Measurements from ENCODE around the gene MARCKS. TPM values are rescaled to one million over a fixed set of nuclear protein-coding genes. Genes with fewer than 3 reads are reported as not detected.

Gene MARCKS
- total RNA-seq, 4 donors from 2014 or later: 33.7 to 42.9 (median 36.7) TPM

- H3K4me1 ChIP-seq: no peaks in the 10 kb centered on the region
- no peaks in the 10 kb centered on the region for H3K27me3 ChIP-seq
- TF ChIP-seq CTCF (IDR thresholded peaks at IDR 0.05) (no peak), POLR2A (IDR thresholded peaks at IDR 0.05) (no peak)
- no peak overlapping the region for H3K27ac ChIP-seq
- H3K36me3 ChIP-seq: no peaks in the 10 kb centered on the region
- H3K9me3 ChIP-seq: no peaks in the 10 kb centered on the region
- H3K4me3 ChIP-seq: no peak overlapping the region
- no peak for DNase-seq
Observed at GRCh38 chr6:113888956-113889630, 31.9 kb downstream of the MARCKS start.

GRCh38 chr6:113893451-113893850 is 36.3 kb downstream of the MARCKS start:
- no peaks in the 10 kb centered on the region for H3K9me3 ChIP-seq
- no peak for DNase-seq
- no peaks in the 10 kb centered on the region for H3K27me3 ChIP-seq
- H3K36me3 ChIP-seq: no peaks in the 10 kb centered on the region
- H3K4me1 ChIP-seq: no peaks in the 10 kb centered on the region
- H3K27ac ChIP-seq: no peak overlapping the region
- no peak overlapping the region for H3K4me3 ChIP-seq
- no peak for TF ChIP-seq POLR2A (IDR thresholded peaks at IDR 0.05)
- no peak for TF ChIP-seq CTCF (IDR thresholded peaks at IDR 0.05)

- no peak overlapping the region for H3K4me3 ChIP-seq
- no peak overlapping the region for H3K27ac ChIP-seq
- no peak for TF ChIP-seq CTCF (IDR thresholded peaks at IDR 0.05)
- TF ChIP-seq POLR2A (IDR thresholded peaks at IDR 0.05): no peak
- H3K9me3 ChIP-seq: no peaks in the 10 kb centered on the region
- DNase-seq: no peak
- H3K27me3 ChIP-seq: no peaks in the 10 kb centered on the region
- H3K4me1 ChIP-seq: no peaks in the 10 kb centered on the region
- no peaks in the 10 kb centered on the region for H3K36me3 ChIP-seq
Observed at GRCh38 chr6:113893866-113894265, 36.7 kb downstream of the MARCKS start.

GRCh38 chr6:113894712-113895674 is 37.8 kb downstream of the MARCKS start:
- no peak for TF ChIP-seq CTCF (IDR thresholded peaks at IDR 0.05)
- TF ChIP-seq POLR2A (IDR thresholded peaks at IDR 0.05): no peak
- Histone ChIP-seq H3K36me3 (no peaks in the 10 kb centered on the region), H3K27me3 (no peaks in the 10 kb centered on the region), H3K4me1 (no peaks in the 10 kb centered on the region), H3K9me3 (no peaks in the 10 kb centered on the region), H3K4me3 (no peak overlapping the region), H3K27ac (no peak overlapping the region)
- DNase-seq: no peak

- no peak overlapping the region for H3K27ac ChIP-seq
- no peak for DNase-seq
- no peaks in the 10 kb centered on the region for H3K36me3 ChIP-seq
- H3K4me3 ChIP-seq: no peak overlapping the region
- no peaks in the 10 kb centered on the region for H3K9me3 ChIP-seq
- H3K4me1 ChIP-seq: no peaks in the 10 kb centered on the region
- TF ChIP-seq POLR2A (IDR thresholded peaks at IDR 0.05): no peak
- H3K27me3 ChIP-seq: no peaks in the 10 kb centered on the region
Observed at GRCh38 chr6:113901482-113901881, 44.3 kb downstream of the MARCKS start.

All from Peyer's patch (tissue), 4 donors.